ENCODE measurements around the gene TYSND1.

TYSND1 gene

DNA sequence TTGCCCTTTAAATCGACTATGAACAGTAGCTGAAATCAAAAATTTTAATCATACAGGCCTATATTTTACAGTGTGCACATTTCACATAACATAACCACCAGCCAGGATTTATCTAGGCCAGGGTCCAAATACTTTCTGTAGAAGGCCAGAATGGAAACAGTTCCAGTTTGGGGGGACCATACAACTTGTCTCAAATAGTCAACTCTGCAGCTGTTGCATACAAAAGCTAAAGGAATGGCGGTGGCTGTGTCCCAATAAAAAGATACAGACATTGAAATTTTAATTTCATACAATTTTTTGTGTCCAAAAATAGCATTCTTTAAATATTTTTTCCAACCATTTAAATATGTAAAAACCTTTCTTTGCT, 742 bp upstream of the TYSND1 start:
- peak overlapping the region; percentile 81 to 86 (median 81) for H3K4me3 Mint-ChIP-seq

DNA sequence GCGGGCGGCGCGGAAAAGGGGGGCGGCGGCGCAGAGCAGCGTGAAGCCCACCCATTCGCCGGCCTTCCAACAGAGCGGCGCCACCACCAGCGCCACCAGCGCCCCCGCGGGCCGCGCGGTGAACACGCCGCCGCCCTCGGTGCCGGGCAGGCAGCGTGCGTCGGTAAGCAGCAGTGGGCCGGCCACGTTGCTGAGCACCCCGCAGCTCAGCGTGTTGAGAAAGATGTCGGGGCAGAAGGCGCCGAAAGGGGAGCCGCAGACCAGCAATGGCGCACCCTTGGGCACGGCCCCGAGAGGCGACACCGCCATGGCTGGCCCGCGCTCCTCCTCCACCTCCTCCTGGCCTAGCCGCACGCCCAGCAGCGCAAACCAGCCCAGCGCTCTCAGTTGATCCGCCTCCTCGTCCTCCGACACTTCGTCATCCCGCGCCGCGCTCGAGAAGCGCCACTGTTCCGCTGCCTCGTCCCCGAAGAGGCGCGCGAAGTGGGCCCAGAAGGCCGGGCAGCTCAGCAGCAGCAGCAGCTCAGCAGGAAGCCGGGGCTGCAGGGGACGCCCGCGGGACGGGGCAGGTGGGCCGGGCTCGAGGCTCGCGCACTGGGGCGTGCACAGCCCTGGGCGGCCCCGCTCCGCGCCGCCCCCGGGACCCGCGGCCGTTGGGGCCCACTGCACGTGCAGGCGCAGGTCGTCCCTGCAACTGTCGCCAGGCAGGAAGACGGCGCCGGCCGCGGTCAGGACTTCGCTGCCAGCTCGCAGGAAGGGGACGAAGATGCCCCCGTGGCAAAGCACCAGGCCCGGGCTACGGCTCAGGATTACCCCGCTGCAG, 623 bp downstream of the TYSND1 start:
- TF ChIP-seq, protein P1, sequence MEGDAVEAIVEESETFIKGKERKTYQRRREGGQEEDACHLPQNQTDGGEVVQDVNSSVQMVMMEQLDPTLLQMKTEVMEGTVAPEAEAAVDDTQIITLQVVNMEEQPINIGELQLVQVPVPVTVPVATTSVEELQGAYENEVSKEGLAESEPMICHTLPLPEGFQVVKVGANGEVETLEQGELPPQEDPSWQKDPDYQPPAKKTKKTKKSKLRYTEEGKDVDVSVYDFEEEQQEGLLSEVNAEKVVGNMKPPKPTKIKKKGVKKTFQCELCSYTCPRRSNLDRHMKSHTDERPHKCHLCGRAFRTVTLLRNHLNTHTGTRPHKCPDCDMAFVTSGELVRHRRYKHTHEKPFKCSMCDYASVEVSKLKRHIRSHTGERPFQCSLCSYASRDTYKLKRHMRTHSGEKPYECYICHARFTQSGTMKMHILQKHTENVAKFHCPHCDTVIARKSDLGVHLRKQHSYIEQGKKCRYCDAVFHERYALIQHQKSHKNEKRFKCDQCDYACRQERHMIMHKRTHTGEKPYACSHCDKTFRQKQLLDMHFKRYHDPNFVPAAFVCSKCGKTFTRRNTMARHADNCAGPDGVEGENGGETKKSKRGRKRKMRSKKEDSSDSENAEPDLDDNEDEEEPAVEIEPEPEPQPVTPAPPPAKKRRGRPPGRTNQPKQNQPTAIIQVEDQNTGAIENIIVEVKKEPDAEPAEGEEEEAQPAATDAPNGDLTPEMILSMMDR (IDR thresholded peaks at IDR 0.05; ENCODE audit: unreplicated experiment in 3 of 3), result peak; percentile 53 to 75 (median 71)
- no peaks in the 10 kb centered on the region for H3K9me3 Mint-ChIP-seq
- H3K27me3 Mint-ChIP-seq (ENCODE audit: low read depth), result peaks cover 4% of the 10 kb centered on the region
- H3K27ac Mint-ChIP-seq, result peak overlapping the region; percentile 66 to 97 (median 78)
- H3K36me3 Mint-ChIP-seq (ENCODE audit: low read depth), result peaks cover 17% of the 10 kb centered on the region
- peak overlapping the region; percentile 89 to 91 (median 91) for H3K4me3 Mint-ChIP-seq
- H3K4me1 Mint-ChIP-seq, result peaks cover 28% of the 10 kb centered on the region

More for the DNA sequence above, 742 bp upstream of the TYSND1 start:
- H3K9me3 Mint-ChIP-seq, result no peaks in the 10 kb centered on the region
- peaks cover 28% of the 10 kb centered on the region for H3K4me1 Mint-ChIP-seq
- TF ChIP-seq, protein P1 (IDR thresholded peaks at IDR 0.05; ENCODE audit: unreplicated experiment in 3 of 3), result no peak
- peaks cover 4% of the 10 kb centered on the region for H3K27me3 Mint-ChIP-seq (ENCODE audit: low read depth)
- H3K27ac Mint-ChIP-seq, result peak overlapping the region; percentile 78 to 97 (median 93)
- H3K36me3 Mint-ChIP-seq (ENCODE audit: low read depth), result peaks cover 30% of the 10 kb centered on the region

DNA sequence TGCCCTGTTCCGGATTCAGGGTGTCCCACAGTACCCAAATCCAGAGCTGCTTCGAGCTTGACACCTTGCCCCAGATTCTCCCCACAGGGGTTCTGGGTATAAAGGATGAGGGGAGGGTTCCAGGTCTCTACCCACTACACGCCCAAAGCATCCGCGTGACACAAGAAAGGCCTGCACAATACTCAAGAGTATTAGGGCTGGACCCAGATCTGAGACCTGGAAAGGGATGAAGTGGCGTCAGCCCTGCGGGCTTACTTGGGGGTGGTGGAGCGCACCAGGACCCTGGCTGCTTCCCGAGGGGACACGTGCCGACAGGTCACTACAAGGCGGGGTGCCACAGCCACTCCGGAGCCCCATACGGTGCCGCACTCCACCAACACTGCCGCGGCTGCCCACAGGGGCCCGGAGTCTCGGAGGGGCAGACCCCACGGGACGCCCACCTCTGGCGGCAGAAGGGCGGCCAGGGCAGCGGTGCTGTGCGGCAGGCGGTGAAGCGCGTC, 1.3 kb downstream of the TYSND1 start:
- Mint-ChIP-seq H3K36me3 (ENCODE audit: low read depth) (peaks cover 14% of the 10 kb centered on the region), H3K4me3 (peak overlapping the region; percentile 84 to 91 (median 91)), H3K27ac (peak overlapping the region in 2 of 3 experiments; percentile 37 to 80), H3K27me3 (ENCODE audit: low read depth) (peaks cover 4% of the 10 kb centered on the region), H3K4me1 (peaks cover 28% of the 10 kb centered on the region), H3K9me3 (no peaks in the 10 kb centered on the region)
- TF ChIP-seq, protein P1 (IDR thresholded peaks at IDR 0.05; ENCODE audit: unreplicated experiment in 3 of 3), result no peak

DNA sequence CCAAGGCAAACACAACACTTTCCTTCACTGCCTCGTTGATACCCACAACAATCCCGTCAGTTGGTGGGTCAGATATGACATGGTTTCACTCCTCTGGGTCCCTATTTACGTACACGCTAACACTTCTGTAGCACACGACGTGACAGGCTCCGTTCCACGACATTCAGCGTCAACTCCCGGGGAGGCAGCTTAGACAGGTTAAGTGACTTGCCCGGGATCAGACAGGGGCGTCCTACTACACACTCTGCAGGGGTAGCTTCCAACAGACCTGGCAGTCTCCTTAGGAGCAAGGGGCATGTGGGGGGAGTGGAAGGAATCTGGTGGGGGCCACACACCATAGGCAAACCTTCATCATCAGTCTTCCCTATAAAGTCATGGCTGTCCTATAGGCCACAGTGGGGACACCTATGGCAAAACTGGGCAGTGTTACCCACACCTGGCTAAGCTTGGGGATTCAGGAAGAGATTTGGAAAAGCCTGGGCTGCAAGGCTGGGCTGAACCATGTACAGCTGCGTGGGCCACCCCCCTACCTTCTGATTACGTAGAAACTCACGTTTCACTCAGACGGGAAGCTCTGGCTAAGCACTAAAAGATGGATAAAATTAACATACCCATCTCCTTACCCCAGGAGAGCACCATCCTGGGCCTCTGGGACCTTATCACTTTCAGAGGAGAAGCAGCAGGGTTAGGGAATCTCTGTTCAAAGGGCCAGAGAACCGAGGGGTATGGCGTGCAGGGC, 2.0 kb downstream of the TYSND1 start:
- Mint-ChIP-seq H3K4me3 (peak overlapping the region; percentile 84 to 91 (median 91)), H3K4me1 (peaks cover 23% of the 10 kb centered on the region), H3K27ac (peak overlapping the region; percentile 37 to 80 (median 58)), H3K27me3 (ENCODE audit: low read depth) (peaks cover 4% of the 10 kb centered on the region), H3K36me3 (ENCODE audit: low read depth) (peaks cover 7% of the 10 kb centered on the region), H3K9me3 (no peaks in the 10 kb centered on the region)
- TF ChIP-seq, protein P1 (IDR thresholded peaks at IDR 0.05; ENCODE audit: unreplicated experiment in 3 of 3), result no peak

DNA sequence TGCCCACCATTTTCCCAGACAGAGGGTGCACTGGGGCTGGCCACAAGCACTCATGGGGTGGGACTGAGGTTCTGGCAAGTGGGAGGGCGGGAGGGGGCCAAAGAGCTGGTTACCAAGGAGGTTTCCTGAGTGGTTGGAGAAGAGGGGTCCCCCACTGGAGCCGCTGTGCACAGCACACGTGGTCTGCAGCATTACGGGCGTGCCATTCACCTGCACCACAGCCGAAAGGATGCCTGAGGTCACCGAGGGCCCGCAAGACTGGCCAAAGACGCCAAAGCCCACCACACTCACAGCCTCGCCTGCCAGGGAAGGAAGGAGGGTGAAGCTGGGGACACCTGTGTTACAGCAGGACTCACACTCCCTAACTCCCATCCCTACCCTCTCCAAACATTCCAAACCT, 3.9 kb downstream of the TYSND1 start:
- H3K36me3 Mint-ChIP-seq (ENCODE audit: low read depth), result peaks cover 3% of the 10 kb centered on the region
- peak overlapping the region in 1 of 3 experiments; percentile 46 for H3K27ac Mint-ChIP-seq
- TF ChIP-seq, protein P1 (IDR thresholded peaks at IDR 0.05; ENCODE audit: unreplicated experiment in 3 of 3), result no peak
- no peak overlapping the region for H3K4me3 Mint-ChIP-seq
- no peaks in the 10 kb centered on the region for H3K9me3 Mint-ChIP-seq
- peaks cover 4% of the 10 kb centered on the region for H3K27me3 Mint-ChIP-seq (ENCODE audit: low read depth)
- peaks cover 19% of the 10 kb centered on the region for H3K4me1 Mint-ChIP-seq

All from nephron (organoid).